NCI-H446 (cell line): Measurements from ENCODE around the gene OR2S2.
"Not testable (repeated sequence)": the region's sequence is repeated elsewhere in the genome, so short reads cannot be mapped to it uniquely, and the experiment has no call there.

ENCODE experiments used
- DNase-seq, 2 experiments: peaks; one replicate each; lab custom pipeline; 2025; lab: John Stamatoyannopoulos, UW

Gene OR2S2

DNA sequence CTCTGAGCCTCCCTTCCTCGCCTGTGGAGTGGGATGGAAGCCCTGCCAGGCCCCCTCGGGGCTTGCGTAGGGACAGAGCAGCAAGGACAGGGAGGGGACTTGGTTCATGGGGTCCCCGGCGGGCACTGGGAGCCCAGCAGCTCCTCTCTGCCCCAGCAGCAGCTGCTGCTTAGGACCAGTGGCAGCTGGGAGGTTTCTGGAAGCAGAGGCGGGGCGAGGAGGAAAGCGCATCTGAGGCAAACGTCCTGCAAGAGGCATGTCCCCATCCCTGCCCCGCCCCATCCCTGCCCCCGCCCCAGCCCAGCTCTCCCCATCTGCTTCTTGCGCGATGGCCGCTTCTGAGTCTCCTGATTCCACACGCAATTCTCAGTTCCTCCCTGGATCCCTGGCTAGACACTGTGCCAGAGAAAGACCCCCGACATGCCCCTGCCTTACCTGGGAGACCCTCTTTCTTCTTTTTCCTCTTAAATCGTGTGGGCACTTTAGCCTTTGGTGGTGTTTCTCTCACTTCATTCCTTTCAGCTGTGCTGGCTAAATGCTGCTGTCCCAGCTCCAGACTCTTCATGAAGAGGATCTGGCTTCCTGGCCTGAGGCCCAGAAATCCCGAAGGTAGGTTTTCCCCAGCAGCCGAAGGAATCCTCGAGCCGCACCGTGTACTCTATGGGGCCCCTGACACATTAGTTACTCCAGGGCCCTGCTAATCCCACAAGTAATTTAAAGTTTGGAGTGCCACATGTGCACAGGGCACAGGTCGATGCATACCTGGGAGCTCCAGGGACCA, 4.4 kb upstream of the OR2S2 start:
- peak; percentile 45 to 76 for DNase-seq

DNA sequence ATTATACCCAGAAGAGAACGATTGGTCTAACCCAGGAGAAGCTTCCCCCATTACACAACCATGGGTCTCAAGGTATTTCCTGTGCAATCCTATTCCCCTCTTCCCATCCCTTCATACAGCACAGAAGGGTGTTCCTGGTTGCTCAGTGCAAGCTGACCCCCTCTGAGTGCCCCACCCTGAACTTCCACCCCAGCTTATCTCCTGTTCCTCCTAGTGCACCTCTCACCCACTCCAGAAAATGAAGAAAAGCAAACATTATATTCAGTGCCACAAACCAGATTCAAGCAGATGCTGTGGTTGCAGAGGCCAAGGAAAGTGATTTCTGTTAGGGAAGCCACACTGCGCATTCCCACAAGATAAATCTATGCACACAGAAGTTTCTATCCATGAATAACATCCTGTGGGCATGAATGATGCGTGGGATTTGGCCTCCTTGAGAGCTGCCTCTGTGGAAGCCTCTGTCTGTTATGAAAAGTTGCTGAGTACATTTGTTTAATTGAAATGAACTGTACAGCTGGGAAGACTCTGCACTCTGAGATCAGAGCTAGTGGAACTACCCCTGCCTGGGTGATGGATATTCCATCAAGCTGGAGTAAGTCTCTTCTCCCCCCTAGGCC, 2.2 kb upstream of the OR2S2 start:
- no peak for DNase-seq

DNA sequence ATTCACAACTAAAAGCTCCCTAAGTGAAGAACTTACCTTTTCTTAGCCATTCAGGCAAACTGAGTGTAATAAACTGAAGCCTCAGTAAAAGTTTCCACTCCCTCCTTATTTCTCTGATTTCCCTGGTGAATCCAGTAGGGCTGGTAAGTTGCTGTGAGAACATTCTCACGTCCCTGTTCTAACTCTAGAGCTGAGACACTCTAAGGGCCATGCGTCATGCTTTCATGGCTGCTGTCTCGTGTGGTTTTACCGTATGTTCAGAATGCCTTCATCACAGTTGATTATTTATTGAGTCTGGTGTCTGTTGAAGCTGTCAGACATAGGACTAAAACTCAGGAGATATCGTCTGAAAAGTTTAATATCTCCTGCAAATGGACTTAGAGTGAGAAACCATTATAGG, 1.3 kb downstream of the OR2S2 start:
- DNase-seq, result no peak

DNA sequence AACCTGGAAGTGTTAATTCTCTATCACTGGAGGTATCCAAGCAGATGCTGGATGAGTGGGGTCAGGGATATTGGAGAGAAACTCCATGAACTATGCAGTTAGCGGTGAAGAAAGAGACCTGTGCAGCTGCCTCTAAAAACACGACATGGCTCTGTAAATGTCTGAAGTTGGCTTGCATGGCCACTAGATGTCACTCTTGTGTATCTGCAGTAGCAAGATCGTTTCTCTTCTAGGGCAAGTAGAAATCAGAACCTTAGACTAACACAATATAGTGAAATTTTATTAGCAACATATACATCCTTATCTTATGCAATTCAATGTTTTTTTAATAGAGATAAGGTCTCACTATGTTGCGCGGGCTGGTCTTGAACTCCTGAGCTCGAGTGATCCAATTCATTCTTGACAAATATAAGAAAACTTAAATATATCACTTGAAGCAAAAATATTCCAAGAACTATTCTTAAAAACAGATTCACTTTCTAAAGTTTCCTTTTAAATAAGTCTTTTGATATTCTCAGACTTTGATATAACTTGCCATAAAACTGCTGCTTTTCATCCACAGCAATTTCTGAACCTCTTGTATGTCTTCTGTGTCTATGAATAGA, 2.9 kb downstream of the OR2S2 start:
- peak; percentile 49 to 81 for DNase-seq

DNA sequence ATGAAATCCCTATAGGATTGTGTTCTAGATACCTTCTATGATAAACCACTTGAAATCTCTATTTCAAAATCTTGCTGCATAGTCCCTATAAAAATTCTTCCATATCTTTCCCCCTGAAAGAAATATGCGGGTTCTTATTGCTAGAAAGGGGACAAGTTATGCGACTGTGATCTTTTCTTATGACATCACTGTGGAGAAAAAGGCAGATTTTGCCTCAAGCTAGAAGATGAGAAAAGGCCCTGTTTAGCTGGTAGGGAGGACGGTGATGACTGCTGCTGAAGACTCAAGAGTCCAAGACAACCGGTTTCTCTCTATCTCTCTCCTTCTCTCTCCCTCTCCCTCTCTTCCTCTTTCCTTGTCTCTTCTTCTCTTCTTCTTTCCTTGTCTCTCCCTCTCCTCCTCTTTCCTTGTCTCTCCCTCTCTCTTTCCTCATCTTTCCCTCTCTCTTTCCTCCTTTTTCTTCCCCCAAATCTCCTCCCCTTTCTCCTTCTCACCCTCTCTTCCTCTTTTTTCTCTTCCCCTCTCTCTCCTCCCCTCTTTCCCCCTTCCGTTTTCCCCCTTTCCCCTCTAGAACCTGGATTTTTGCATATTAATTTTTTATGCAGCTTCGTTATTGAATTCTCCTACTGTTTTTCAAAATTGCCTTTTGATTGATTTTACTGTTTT, 5.3 kb downstream of the OR2S2 start:
- DNase-seq, result no peak

DNA sequence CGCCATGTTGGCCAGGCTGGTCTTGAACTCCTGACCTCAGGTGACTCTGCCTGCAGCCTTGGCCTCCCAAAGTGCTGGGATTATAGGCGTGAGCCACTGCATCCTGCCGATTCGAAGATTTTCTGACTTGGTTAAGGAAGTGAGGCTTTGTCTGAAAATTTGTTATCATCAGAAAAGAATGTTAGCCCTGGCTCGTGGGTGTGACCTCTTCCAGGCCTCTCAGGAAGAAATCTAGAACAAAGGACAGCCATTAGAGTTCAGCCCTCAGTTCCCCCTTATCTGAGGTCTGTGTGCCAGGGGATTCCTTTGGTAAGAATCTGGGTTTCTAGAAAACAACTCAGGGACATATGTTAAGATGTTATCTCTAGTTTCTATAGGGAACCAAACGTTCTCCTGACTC, 6.2 kb downstream of the OR2S2 start:
- no peak for DNase-seq

DNA sequence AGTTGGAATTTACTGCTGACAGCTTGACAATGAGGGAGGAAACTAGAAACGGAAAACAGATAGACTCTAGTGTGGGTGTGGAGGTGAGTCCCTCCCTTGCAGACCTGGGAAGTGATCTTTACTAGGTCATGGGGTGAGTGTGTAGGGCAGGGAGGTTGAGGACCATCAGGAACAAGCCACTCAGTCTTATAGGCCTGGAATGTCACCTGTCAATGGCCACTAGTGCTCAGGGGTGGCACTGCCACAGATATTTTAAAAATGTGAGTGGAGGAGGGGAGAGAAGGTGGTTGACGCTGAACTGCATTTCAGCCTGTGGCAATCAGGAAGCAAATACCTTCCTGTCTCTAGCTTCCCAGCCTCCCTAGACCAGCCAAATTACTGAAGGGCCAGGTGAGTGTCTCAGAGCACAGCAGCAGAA, 9.0 kb downstream of the OR2S2 start:
- DNase-seq, result no peak

DNA sequence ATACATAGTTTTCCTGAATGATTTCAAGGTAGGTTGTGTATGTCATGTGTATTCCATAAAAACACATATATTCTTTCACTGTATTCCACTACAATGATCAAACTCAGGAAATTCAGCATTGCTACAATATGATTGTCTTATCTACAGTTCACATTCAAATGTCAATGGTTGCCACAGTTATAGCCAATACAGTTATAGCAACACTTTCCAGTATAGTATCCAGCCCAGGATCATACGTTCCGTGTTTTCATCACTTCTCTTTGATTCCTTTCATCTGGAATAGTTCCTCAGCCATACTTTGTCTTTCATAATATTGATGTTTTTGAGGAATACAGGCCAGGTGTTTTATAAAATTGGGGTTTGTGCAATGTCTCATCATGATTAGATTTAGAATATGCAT, 9.5 kb downstream of the OR2S2 start:
- DNase-seq, result no peak

DNA sequence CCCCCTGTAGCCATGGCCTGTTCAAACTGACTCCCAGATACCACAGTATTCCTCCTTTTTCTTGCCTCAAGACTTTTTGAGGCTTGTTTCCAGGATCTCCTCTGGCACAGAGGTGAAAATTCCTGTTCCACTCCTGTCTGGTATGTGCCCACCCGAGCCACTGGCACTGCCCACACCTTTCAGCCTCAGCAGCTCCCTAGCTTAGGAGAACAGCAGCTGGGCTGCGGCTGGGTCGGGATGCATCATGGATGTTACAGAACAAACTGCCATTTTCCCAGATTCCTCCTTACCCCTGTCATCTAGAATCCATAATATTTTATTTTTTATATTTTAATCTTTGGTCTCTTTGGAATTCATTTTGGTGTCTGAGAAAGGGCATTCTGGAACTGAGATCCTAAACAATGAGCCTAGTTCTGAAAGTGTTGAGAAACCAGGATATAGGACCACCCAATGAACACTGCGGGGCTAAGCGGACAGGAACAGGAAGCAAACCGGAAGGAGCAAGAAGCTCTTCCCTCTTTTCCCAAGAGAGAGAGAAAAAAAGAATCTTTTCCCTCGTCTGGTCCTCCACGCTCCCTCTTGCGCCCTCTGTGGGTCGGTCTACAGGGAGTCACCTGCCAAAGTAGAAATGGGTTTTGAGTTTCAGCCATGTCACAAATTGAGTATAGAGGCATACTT, 12.5 kb downstream of the OR2S2 start:
- DNase-seq, result peak; percentile 86 to 97

DNA sequence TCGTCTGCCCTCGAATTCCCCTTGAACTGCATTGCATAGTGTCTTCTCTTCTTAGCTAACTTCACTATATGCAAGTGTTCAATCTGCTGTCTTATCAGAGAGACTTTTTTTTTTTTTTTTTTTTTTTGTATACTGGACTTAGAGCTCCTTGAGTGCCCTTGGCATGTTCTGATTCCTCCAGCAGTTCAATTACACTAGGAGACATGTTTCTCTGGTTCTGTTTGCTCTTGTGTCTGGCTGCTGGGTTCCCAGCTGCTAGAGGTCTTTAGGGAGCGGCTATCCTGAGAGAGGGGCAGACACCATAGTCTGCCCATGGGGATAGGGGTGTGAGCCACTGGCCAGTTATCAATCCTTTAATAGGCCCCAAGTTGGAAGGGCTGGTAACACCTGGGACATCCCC, 13.1 kb downstream of the OR2S2 start:
- no peak for DNase-seq

DNA sequence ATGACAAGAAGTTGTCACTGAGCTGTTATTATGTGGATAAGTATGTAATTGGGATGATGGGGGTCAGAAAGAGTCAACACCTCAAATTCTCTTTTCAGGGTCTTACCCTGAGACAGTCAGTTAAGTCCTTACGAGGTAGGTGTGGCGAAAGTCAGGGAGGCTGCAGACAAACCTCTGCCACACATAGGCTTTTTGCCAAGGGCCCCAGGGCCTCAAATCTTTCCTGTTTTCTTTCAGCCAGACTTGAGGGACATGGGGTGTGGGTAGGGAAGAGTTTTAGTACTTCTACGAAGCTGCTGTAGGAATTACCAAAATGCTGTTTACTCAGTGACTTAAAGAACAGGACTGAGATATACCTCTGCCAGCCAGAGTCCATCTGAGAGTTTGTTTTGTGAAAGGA, 13.8 kb downstream of the OR2S2 start:
- DNase-seq, result no peak

DNA sequence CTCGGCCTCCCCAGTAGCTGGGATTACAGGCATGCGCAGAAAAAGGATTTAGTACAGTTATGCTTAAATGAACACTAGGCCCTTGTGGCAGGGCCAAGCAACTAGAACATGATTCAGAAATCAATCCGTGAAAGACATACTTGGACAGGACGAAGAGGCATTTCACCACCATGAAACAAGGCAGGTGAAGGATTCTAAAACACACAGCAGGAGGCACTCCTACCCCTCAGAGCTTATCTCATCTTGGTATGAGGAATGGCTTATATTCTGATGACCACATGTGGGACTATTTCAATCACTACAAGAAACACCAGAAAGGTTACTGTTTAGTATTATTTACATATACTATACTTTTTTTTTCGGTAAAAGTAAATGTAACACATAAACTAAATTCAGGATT, 15.7 kb downstream of the OR2S2 start:
- no peak for DNase-seq

DNA sequence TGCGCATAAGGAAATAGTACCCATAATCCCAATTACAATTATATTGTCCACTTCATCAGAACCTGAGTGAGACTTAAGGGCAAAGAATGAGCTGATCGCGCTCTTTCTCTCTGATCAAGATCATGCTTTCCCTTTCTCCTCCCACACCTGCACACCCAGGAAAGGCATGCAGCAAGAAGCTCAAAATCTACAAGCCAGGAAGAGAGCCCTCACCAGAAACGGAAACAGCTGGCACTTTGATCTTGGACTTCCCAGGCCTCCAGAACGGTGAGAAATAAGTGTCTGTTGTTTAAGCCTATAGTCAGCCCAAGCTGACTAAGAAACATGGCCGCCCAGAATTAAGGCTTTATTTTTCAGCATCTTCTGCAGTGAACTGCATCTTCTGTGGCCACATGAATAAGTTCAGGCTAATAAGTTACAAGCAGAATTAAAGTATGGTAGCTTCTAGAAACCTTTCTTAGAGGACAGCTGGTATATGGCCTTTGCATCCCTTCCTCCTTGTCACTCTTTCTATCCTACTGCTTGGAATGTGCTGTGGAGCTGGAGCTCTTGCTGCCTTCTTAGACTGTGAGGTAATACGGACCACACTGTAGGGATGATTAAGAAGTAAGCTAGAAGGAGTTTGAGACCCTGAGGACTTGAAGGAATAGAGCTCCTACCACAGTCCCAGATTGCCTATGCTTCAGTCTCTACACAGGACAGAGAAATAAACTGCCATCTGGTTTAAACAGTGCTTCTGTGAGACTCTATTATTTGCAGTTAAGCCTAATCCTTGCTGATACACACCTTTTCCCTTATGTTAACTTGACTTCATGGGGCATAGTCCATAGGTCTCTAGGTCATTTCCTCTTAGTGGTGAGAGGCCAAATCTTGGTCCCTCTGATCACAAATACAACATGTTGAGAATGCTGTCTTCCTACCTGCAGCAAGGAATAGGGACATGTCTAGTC, 17.2 kb downstream of the OR2S2 start:
- no peak for DNase-seq

DNA sequence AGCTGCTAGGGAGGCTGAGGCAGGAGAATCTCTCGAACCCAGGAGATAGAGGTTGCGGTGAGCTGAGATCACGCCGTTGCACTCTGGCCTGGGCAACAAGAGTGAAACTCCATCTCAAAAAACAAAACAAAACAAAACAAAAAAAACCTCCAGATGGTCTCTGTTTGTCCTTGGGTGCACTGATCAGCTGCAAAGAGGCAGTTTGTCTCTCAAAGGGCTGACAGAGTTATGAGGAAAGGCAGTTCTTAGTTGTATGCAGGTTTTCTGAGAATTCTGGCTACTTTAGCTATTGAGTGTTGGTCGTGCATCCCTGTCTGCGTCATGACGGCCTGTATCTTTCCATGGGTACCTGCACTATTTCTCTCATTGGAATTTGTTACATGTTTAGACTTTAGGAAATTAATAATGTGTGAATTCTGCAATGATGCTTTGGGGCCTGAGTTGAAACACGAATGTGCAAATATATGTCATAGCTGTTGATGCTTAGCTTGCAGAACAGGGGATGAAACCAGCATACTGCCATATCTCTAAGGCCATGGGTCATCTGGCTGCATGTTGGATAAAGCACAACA, 18.2 kb downstream of the OR2S2 start:
- no peak for DNase-seq

DNA sequence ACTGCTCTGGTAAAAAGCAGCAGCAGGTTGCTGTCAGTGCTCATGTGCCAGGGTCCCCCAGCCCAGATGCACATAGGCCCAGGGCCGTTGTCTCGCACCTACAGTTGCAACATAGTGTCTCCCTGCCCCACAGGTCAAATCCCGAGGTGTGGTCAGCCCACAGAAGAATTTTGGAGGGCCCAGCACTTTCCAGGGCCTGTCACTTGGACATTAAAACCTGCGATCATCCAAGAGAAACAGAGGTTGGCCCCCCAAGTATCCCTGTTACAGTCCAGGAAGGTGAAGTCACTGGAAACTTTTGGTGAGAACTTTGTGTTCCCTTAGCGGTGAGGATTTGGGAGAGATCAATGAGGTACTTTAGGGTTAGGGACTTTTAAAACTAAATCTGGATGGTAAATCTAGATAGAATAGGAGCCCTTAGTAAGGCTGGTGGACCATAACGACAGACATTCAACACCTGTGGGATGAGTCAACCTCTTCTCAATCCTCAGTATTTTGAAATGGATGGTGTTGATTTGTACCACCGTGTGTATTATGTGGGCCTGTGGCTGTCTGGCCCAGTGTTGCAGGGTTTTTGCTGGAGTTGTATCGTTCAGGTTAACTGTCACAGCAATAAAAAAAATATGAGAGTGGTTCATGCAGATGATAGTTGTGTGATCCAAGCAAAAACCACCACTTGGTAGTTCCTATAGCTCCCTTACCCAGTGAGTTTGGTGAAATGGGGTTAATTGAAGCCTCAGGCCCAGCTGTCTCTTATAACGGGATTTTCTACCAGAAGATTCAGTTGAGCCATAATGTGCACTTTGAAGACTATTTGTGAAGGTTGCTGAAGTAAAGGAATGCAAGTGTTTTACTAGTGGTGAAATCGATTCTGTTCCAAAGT, 19.2 kb downstream of the OR2S2 start:
- no peak for DNase-seq

DNA sequence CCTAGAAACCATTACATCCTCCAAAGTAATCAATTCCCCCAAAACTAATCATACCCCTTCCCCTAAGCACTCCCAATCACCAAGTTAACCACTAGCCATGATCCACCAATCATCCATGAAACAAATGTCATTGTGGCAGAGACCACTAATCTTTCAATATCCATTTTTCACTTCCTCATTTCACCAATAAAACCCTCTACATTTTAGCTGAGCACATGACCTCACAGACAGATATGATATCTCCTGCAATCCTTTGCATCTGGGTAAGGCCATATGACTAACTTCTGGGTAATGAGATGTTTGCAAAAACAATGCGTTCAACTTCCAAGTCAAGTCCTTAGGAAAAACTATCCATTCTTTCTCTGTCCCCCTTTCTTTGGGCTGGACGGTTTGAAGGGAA, 20.7 kb downstream of the OR2S2 start:
- DNase-seq, result no peak

DNA sequence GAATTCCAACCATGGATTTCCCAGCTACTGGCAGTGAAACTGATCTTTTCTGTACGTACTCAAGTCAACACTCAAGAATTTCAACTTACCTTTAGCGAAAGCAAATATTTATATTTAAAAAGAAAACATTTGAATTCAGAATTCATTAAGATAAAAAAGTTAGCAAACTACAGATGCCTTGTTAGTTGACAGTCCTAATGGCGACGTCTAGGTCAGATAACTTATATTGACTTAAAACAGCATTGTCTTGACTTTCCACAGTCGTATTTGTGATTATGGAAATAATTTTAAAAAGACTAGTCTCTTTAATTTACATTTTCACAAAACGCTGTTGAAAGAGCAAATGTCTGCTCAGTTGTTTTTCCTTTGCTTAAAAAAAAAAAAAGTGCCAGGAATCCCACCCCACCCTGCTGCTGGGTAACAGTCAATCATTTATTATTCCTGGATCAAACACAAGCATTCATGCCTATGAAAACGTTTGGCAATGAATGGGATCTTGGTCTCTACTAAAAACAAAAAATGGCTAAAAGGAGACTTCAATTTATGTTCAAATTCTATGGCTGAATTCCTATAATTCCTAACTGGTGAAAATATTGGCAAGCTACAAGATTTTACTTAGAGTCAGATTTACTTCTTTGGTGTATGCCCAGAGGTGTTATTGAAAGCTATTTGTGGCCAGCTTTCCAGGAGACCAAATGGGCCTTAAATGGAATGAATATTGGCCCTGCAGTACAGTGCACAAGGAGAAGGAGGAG, 22.0 kb downstream of the OR2S2 start:
- peak in 1 of 2 experiments; percentile 60 for DNase-seq

DNA sequence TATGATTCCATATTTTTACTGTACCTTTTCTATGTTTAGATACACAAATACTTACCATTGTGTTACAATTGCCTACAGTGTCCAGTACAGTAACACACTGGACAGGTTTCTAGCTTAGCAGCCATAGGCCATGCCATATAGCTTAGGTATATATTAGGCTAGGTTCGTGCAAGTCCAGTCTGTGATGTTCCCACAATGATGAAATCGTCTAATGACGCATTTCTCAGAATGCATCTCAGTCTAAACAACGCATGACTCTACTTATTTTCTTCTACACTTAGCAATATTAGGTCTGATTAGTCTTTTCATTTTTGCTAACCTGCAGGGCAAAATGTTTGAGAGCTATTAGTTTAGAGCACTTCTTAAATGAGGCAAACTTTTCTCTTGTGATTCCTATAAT, 22.7 kb downstream of the OR2S2 start:
- no peak for DNase-seq

DNA sequence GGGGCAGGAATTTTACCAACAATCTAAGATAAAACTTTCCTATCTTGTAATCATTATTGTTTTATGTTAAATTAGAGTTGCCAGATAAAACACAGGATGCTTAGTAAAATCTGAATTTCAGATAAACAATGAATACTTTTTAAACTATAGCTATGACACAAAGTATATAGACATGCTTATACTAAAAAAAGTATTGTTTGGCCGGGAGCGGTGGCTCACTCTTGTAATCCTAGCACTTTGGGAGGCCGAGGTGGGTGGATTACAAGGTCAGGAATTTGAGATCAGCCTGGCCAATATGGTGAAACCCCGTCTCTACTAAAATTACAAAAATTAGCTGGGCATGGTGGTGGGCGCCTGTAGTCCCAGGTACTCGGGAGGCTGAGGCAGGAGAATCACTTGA, 23.9 kb downstream of the OR2S2 start:
- not testable (repeated sequence) for DNase-seq
